HUES48 (cell line): ENCODE results near the gene ALG8.
"Not testable (repeated sequence)": the region's sequence is repeated elsewhere in the genome, so short reads cannot be mapped to it uniquely, and the experiment has no call there.

Source experiments
- H3K27ac ChIP-seq: one replicate; pipeline ENCODE4 v1.7.0; 2013; ENCODE audit warnings: low read depth, low read length, inconsistent platforms
- H3K27me3 ChIP-seq: 2 replicates; pipeline ENCODE4 v1.6.1; 2013; ENCODE audit warnings: mild to moderate bottlenecking, low read length; ENCODE audit not compliant: control insufficient read depth, insufficient read depth
- H3K36me3 ChIP-seq: 2 replicates; pipeline ENCODE4 v1.6.1; 2013; ENCODE audit warnings: low read length; ENCODE audit not compliant: control insufficient read depth, insufficient read depth
- H3K4me1 ChIP-seq: 2 replicates; pipeline ENCODE4 v1.6.1; 2013; ENCODE audit warnings: mild to moderate bottlenecking, low read length; ENCODE audit not compliant: control insufficient read depth, insufficient read depth
- H3K4me3 ChIP-seq: 2 replicates; pipeline ENCODE4 v1.5.1; 2013; ENCODE audit warnings: mild to moderate bottlenecking, low read depth, low read length
- H3K9ac ChIP-seq: 2 replicates; pipeline ENCODE4 v1.6.1; 2013; ENCODE audit warnings: mild to moderate bottlenecking, low read depth, low read length, moderate library complexity
- H3K9me3 ChIP-seq: 2 replicates; pipeline ENCODE4 v1.6.1; 2013; ENCODE audit warnings: low read length; ENCODE audit not compliant: control insufficient read depth, insufficient read depth

ALG8 gene

DNA sequence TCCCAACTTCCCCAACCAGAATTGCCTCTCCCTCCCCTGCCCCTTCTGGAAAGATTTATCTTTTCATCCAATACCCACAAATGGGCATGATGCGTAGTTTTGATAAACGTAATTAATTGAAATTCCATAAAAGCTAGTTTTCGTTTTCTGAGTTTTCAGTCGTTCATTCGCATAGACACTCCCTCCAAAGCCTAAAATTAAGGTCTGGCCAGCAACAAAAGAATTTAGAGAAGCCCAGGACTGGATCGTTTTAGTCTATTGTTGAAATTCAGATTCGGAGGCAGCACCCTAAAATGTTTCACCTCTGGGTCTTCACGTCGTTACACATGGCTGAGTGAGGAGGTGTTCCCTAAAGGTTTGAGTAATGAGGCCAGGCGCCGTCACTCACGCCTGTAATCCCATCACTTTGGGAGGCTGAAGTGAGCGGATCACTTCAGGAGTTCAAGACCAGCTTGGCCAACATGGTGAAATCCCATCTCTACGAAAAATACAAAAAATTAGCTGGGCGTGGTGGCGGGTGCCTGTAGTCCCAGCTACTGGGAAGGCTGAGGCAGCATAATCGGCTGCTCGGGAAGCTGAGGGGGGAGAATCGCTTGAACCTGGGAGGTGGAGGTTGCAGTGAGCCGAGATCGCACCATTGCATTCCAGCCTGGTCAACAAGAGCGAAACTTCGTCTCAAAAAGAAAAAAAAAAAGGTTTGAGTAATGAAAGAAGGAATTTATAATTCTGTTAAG is 59.2 kb downstream of the ALG8 start:
- Histone ChIP-seq H3K36me3 (peaks cover 10% of the 10 kb centered on the region), H3K4me1 (no peaks in the 10 kb centered on the region; the same call in 1 of the 2 replicates)

DNA sequence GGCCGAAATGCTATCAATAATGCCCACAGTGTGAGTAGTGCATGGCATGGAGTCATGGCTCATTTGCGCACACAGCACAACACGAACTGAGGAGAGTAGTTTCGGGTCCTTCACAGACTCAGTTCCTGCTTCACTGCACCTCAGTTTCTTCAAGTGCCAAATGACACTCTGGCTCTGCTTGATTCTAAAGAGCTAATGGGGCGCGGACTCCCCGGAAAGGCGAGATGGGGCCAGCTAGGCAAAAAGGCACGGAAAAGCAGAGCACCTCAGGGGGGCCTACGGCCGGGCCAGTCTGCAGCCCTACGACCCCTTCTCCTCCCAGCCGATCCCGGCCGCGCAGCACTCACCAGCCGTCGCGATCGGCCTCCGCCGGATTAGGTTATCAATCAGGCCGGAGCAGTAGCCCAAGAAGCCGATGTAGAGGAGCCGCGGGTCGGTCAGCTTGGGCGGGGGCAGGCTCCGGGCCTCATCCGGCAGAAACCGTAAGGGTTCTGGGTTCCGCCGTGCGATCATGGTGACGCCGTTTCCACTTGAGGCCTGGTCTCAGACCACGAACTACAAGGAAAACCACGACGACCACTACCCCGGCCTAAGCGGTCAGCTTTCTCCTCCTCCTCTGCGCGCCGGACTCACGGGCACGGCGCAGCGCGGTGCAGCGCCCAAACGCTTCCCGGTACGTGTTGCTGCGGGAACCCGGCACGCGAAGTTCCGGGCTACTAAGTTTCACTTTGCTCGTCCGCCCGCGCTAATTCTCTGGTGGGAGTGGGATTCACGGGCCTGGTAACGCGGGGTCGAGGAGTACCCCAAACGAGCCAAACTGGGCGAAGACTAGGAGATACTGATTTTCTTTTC is 60.0 kb downstream of the ALG8 start, which contains the start of gene NDUFC2:
TSS of gene NDUFC2 (minus strand) at position 631 of the 852 bp plus-strand sequence. CDS start at position 513, 118 bp downstream.
- Histone ChIP-seq H3K27ac (peak within 1 kb of the TSS; percentile 88), H3K4me1 (no peaks in the 10 kb centered on the region; the same call in 1 of the 2 replicates)

More for the DNA sequence above, 59.2 kb downstream of the ALG8 start:
- peak overlapping the region; percentile 98 for H3K4me3 ChIP-seq
- H3K9ac ChIP-seq = peak overlapping the region; percentile 92
- no peaks in the 10 kb centered on the region for H3K27me3 ChIP-seq
- H3K9me3 ChIP-seq = no peaks in the 10 kb centered on the region
- H3K27ac ChIP-seq = peak overlapping the region; percentile 88

DNA sequence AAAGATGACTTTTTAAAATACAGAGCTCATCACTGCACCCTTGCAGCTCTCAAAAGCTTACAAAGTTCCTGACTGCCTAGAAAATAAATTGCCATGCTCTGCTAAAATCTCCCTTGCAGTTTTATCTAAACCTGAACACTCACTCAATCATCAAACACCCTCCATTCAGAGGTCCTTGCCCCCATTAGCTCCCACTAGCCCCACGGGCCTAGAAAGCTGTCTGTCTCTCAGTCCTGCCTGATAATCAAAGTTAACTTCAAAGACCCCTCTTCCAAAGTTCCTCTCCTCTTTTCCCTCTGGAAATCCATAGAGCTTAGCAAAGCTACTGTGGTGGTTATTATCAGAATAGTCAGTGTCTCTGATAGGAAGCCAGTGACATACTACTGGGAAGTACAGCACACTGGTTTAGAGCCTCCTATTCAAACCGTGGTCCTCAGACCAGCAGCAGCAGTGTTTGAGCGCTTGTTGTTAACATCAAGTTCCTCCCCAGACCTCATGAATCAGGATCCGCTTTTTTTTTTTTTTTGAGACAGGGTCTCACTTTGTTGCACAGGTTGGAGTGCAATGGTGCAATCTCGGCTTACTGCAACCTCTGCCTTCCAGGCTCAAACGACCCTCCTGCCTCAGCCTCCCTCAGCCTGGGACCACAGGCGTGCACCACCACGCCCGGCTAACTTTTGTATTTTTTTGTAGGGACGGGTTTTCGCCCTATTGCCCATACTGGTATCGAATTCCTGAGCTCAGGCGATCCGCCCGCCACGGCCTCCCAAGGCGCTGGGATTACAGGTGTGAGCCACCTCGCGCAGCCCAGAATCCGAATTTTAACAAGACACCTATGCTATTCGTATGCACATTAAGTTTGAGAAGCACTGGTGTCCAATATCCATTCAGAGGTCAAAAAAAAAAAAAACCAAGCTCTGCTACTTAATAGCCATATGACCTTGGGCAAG is 60.9 kb downstream of the ALG8 start:
- H3K9ac ChIP-seq = peak overlapping the region; percentile 92
- H3K4me3 ChIP-seq = peak overlapping the region; percentile 98
- H3K9me3 ChIP-seq = no peaks in the 10 kb centered on the region
- peaks cover 10% of the 10 kb centered on the region for H3K36me3 ChIP-seq
- H3K27ac ChIP-seq = no peak overlapping the region
- H3K27me3 ChIP-seq = no peaks in the 10 kb centered on the region
- H3K4me1 ChIP-seq = no peaks in the 10 kb centered on the region; the same call in 1 of the 2 replicates

More for the DNA sequence above, 60.0 kb downstream of the ALG8 start, which contains the start of gene NDUFC2:
- peak within 1 kb of the TSS; percentile 98 for H3K4me3 ChIP-seq
- peaks cover 10% of the 10 kb centered on the region for H3K36me3 ChIP-seq
- no peaks in the 10 kb centered on the region for H3K9me3 ChIP-seq
- peak within 1 kb of the TSS; percentile 92 for H3K9ac ChIP-seq
- no peaks in the 10 kb centered on the region for H3K27me3 ChIP-seq

DNA sequence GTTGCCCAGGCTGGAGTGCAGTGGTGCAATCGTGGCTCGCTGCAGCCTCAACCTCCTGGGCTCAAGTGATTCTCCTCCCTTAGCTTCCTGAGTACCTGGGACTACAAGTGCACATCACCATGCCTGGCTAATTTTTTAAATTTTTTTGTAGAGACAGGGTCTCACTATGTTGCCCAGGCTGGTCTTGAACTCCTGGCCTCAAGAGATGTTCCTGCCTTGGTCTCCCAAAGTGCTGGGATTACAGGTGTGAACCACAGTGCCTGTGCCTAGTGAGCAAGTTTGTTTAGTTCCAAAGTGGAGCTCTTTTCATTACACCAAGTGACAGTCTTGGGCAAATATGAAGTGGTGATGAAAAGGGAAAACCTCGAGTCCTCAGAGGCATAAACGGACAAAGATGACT is 61.8 kb downstream of the ALG8 start:
- H3K27me3 ChIP-seq, H3K4me1 ChIP-seq, H3K9ac ChIP-seq, H3K27ac ChIP-seq, H3K4me3 ChIP-seq, H3K9me3 ChIP-seq: not testable (repeated sequence)
- peaks cover 14% of the 10 kb centered on the region for H3K36me3 ChIP-seq

DNA sequence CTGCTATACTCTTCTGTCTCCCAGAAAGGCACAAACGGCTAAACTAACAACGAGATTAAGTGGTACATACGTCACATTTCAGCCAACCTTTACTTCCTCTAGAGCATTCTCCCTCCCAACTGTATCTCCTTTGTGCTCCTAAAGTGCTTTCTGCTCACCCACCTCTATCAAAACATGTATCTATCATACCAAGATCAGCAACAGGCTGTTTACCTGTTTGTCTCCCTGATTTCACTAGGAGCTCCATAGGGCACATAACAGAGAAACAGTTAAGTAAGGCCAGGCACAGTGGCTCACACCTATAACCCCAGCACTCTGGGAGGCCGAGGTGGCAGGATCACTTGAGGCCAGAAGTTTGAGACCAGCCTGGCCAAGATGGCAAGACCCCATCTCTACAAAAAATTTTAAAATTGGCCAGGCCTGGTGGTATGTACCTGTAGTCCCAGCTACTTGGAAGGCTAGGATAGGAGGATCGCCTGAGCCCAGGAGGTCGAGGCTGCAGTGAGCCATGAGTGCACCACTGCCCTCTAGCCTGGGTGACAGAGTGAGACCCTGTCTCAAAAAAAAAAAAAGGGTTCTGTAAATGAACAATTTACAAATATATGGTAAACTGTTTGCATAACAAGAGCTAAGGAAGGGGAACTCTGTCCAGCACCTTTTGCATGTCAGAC is 62.6 kb downstream of the ALG8 start:
- H3K36me3 ChIP-seq = peaks cover 18% of the 10 kb centered on the region
- H3K4me1 ChIP-seq = no peaks in the 10 kb centered on the region; the same call in 1 of the 2 replicates
- no peak overlapping the region for H3K4me3 ChIP-seq
- H3K9ac ChIP-seq = no peak overlapping the region
- no peaks in the 10 kb centered on the region for H3K9me3 ChIP-seq
- no peaks in the 10 kb centered on the region for H3K27me3 ChIP-seq
- no peak overlapping the region for H3K27ac ChIP-seq

DNA sequence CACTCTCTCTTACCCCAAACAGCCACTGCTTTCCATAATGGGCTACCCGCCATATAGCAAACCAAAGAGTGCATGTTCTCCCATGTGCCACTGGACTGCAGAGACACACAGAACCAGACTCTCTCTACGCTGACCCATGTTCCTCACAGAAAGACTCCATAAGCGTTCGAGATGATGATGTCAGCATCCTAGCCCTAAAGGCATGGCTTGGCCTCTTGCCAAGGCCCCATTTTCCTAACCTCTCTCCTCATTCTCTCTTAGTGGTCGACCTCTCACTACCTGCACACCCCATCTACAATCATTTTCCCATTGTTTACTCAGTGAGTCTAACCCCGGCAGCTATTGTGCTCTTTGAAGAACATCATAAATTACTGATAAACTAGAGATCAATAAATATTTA is 64.7 kb downstream of the ALG8 start:
- no peak overlapping the region for H3K27ac ChIP-seq
- H3K4me3 ChIP-seq = no peak overlapping the region
- H3K9ac ChIP-seq = no peak overlapping the region
- H3K27me3 ChIP-seq = no peaks in the 10 kb centered on the region
- peaks cover 38% of the 10 kb centered on the region for H3K36me3 ChIP-seq
- no peaks in the 10 kb centered on the region; the same call in 1 of the 2 replicates for H3K4me1 ChIP-seq
- H3K9me3 ChIP-seq = no peaks in the 10 kb centered on the region

DNA sequence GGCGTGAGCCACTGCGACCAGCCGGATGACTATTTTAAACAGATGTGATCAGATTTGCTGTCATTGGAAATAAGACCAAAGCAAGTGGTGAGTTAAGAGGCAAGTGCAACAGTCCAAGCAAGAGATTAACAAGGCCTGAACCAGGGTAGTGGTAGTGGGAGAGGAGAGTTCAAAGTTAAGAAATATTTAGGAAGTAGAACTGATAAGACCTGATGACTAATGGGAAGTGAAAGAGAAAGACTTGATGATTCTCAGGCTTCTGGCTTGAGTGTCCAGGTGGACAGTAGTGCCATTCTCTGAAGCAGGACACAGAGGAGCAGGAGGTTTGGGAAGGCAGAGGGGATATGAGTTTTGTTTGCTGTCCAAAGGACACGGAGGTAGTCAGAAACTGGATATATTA is 67.0 kb downstream of the ALG8 start:
- Histone ChIP-seq H3K4me1 (no peaks in the 10 kb centered on the region), H3K36me3 (peaks cover 52% of the 10 kb centered on the region), H3K4me3 (no peak overlapping the region), H3K27me3 (no peaks in the 10 kb centered on the region), H3K9ac (no peak overlapping the region), H3K27ac (no peak overlapping the region), H3K9me3 (no peaks in the 10 kb centered on the region)

DNA sequence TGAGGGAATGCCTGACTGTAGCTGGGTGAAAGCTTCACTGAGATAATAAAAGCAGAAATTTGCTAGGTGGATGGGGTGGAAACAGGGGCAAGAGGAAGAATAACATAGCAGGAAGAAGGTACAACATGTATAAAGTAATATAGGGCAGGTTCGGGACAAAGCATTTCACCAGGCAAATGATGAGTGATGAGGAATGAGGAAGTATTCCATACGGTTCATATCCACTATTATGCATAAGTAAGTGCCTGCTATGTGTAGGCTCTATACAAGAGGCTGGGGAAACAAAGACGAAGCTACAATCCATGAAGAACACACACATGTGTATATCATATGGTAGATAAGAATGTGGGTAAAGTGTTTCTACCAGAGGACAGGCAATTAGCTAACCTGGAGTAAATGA is 67.7 kb downstream of the ALG8 start:
- Histone ChIP-seq H3K4me3 (no peak overlapping the region), H3K9ac (no peak overlapping the region), H3K4me1 (no peaks in the 10 kb centered on the region), H3K36me3 (peaks cover 50% of the 10 kb centered on the region), H3K27ac (no peak overlapping the region), H3K9me3 (no peaks in the 10 kb centered on the region), H3K27me3 (no peaks in the 10 kb centered on the region)

DNA sequence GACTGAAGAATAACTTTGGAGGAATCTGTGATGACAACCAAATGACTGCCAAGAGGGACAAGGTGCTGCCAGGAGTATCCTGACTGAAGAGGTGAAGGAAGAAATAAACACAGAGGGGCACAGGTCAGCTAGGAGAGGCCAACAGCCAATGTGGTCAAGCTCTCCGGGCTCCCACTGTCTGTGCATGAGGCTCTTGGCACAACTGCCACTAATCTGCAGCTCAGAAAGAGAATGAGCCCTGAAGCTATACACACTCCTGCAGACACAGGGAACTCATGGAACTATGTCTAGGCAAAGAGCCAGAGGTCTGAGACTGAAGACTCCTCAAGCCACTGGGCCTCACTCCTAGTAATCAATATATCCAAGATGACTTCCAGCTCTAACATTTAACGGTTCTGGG is 68.8 kb downstream of the ALG8 start:
- H3K9ac ChIP-seq = no peak overlapping the region
- H3K4me3 ChIP-seq = no peak overlapping the region
- no peaks in the 10 kb centered on the region for H3K27me3 ChIP-seq
- no peaks in the 10 kb centered on the region for H3K9me3 ChIP-seq
- H3K36me3 ChIP-seq = peaks cover 44% of the 10 kb centered on the region
- H3K4me1 ChIP-seq = no peaks in the 10 kb centered on the region
- H3K27ac ChIP-seq = no peak overlapping the region

DNA sequence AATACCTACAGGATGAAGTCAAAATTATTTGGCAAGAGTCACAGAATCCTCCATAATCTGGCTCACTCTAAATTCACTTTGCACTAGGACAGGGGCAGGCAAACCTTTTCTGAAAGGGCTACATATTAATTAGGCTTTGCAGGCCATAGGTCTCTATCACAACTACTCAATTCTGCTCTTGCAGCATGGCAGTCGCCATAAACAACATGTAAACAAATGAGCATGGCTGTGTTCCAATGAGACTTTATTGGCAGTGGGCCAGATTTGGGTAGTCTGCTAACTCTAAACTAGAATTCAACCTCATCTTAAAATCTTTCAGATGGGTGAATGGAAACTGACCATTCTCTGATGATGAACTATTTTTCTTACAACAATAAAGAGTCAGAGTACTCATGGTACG is 70.0 kb downstream of the ALG8 start:
- H3K4me3 ChIP-seq = no peak overlapping the region
- H3K4me1 ChIP-seq = no peaks in the 10 kb centered on the region
- H3K36me3 ChIP-seq = peaks cover 44% of the 10 kb centered on the region
- H3K9ac ChIP-seq = no peak overlapping the region
- H3K27ac ChIP-seq = no peak overlapping the region
- no peaks in the 10 kb centered on the region for H3K27me3 ChIP-seq
- no peaks in the 10 kb centered on the region for H3K9me3 ChIP-seq
